Uterus (tissue), 4 donors: ENCODE results near the gene KISS1. TPM values are rescaled to one million over a fixed set of nuclear protein-coding genes. Genes with fewer than 3 reads are reported as not detected.

ENCODE experiments used
- DNase-seq, 2 donors: peaks; one replicate each; pipeline ENCODE4 v3.0.0-alpha.2; 2019 to 2020
- H3K27ac ChIP-seq, 2 donors: fragments of 200-600 bp; sonication (generic); 1 replicate in 1 of 2; 2 replicates in 1 of 2; pipeline ENCODE4 v1.5.1; 2016 to 2018
- H3K27me3 ChIP-seq, 2 donors: fragments of 200-600 bp; sonication (generic); one replicate each; pipeline ENCODE4 v1.5.1; 2018 to 2019; ENCODE audit warnings: control low read depth in 1 of 2
- H3K36me3 ChIP-seq, 2 donors: fragments of 200-600 bp; sonication (generic); one replicate each; pipeline ENCODE4 v1.5.1; 2019; ENCODE audit warnings: control low read depth in 1 of 2
- H3K4me1 ChIP-seq, 2 donors: fragments of 200-600 bp; sonication (generic); one replicate each; pipeline ENCODE4 v1.5.1; 2018 to 2019; ENCODE audit warnings: control low read depth in 1 of 2
- H3K4me3 ChIP-seq, 2 donors: fragments of 200-600 bp; sonication (generic); 1 replicate in 1 of 2; 2 replicates in 1 of 2; pipeline ENCODE4 v1.5.1; 2018 to 2019; ENCODE audit warnings: mild to moderate bottlenecking in 1 of 2
- H3K9me3 ChIP-seq, 2 donors: fragments of 200-600 bp; sonication (generic); one replicate each; pipeline ENCODE4 v1.5.1; 2019; ENCODE audit warnings: control low read depth in 1 of 2
- POLR2A ChIP-seq, 2 donors: fragments of 450-650 bp; IDR thresholded peaks; one replicate each; pipeline ENCODE4 v1.6.1; 2016; ENCODE audit warnings: antibody characterized with exemption in 2 of 2, mild to moderate bottlenecking in 1 of 2, moderate library complexity in 1 of 2
- intact Hi-C: fragments of 100-400 bp; cut with DNase I; formaldehyde crosslinking; loops from one replicate; pipeline ENCODE4 v1.15.1; 2023; ENCODE audit warnings: low total_unique reads
- total RNA-seq, 4 donors: library from RNA; depleted of rRNA in 3 of 4; stranded (reverse); fragments of >200 nt in 3 of 4; gene quantifications; one replicate each; pipeline versions ENCODE4 v1.1.0 to v1.2.4, GENCODE V29; 2014 to 2023
- TF ChIP-seq, protein P1 (sequence below), 4 experiments: fragments of 200-600 bp in 2 of 4; fragments of 450-650 bp in 2 of 4; sonication (generic) in 2 of 4; IDR thresholded peaks; one replicate each; pipeline ENCODE4 v1.5.1; 2016 to 2019; ENCODE audit warnings: antibody characterized with exemption in 4 of 4, mild to moderate bottlenecking in 2 of 4, moderate library complexity in 1 of 4
- donor health status: DM: yes; HTN: yes; CAD: no.

KISS1 gene
- total RNA-seq, 4 donors from 2014 or later: not detected

DNA sequence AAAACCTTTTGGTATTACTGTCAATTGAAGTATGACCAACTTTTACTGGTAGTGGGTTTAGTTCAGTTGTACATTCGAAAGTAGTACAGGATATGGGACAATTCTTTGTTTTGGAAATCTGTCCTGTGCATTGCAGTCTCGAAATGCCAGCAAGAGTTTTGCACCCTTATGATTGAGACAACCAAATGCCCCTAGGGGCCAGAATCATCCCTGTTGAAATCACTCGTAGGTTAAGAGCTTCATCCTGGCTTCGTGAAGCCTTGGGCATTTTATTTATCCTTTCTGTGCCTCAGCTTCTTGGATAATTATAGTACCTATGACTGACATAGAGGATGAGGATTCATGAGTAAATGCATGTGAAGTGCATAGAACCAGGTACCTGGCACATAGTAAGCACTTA, 19.9 kb upstream of the KISS1 start:
- Histone ChIP-seq H3K9me3 (no peaks in the 10 kb centered on the region), H3K36me3 (no peaks in the 10 kb centered on the region), H3K27me3 (no peaks in the 10 kb centered on the region), H3K4me3 (no peak overlapping the region), H3K4me1 (no peaks in the 10 kb centered on the region), H3K27ac (no peak overlapping the region)
- TF ChIP-seq POLR2A (IDR thresholded peaks at IDR 0.05): no peak
- TF ChIP-seq, protein P1, sequence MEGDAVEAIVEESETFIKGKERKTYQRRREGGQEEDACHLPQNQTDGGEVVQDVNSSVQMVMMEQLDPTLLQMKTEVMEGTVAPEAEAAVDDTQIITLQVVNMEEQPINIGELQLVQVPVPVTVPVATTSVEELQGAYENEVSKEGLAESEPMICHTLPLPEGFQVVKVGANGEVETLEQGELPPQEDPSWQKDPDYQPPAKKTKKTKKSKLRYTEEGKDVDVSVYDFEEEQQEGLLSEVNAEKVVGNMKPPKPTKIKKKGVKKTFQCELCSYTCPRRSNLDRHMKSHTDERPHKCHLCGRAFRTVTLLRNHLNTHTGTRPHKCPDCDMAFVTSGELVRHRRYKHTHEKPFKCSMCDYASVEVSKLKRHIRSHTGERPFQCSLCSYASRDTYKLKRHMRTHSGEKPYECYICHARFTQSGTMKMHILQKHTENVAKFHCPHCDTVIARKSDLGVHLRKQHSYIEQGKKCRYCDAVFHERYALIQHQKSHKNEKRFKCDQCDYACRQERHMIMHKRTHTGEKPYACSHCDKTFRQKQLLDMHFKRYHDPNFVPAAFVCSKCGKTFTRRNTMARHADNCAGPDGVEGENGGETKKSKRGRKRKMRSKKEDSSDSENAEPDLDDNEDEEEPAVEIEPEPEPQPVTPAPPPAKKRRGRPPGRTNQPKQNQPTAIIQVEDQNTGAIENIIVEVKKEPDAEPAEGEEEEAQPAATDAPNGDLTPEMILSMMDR (IDR thresholded peaks at IDR 0.05): no peak
- no peak for DNase-seq
- intact Hi-C loops: no loop called here

DNA sequence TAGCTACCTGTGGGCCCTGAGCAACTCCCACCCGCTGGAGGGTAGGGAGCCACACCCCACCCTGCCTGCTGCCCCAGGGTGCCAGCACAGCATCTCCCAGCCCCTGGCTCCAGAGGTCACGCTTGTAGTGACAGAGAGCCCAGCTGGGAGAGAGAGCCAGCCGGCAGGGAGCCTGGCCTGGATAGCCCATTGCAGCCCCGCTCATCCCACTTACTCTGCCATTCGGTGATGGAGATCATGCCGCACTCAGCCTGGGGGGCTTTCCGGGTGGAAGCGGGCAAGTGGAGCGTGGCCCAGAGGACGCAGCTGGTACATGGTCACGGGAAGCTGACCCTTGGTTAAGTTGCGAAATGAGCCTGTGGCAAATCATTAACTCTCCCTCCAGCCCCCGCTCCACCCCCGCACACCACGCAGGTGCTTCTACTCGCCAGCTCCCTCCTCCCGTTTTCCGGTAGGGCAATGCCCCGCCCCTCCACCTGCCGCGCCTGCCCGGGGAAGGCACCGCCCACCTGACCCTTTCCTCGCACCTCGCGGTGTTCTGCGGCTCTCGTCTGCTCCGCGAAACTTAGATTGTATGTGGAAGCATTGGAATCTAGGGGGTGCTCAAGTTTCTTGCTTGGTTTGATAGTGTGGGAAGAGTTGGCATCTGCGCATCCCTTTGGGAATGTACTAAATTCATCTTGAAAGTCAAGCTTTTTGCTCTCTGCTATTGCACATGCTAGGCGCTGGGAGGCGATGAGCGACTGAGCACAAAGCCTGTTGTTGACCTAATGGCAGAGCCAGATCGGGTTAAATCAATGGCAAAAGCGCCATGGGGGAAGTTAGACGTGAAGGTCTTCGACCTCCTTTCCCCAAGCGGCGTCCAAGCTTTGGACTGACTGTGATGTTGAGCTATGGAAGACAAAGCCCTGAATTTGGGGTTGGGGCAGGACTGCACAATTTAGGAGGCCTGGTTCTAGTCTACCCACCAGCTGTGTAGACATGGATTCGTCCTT, 17.7 kb upstream of the KISS1 start, which contains the start of gene GOLT1A:
TSS of gene GOLT1A (minus strand) at position 321 of the 995 bp plus-strand sequence. CDS start at position 239, 82 bp downstream.
- no peaks in the 10 kb centered on the region for H3K9me3 ChIP-seq
- TF ChIP-seq POLR2A (IDR thresholded peaks at IDR 0.05): no peak
- TF ChIP-seq, protein P1 (IDR thresholded peaks at IDR 0.05): peak; percentile 50 to 73 (median 60)
- peak; percentile 51 to 61 for DNase-seq
- H3K36me3 ChIP-seq: no peaks in the 10 kb centered on the region
- intact Hi-C loops: no loop called here
- no peak within 1 kb of the TSS for H3K4me3 ChIP-seq
- no peak within 1 kb of the TSS for H3K27ac ChIP-seq
- H3K27me3 ChIP-seq: no peaks in the 10 kb centered on the region
- no peaks in the 10 kb centered on the region for H3K4me1 ChIP-seq

DNA sequence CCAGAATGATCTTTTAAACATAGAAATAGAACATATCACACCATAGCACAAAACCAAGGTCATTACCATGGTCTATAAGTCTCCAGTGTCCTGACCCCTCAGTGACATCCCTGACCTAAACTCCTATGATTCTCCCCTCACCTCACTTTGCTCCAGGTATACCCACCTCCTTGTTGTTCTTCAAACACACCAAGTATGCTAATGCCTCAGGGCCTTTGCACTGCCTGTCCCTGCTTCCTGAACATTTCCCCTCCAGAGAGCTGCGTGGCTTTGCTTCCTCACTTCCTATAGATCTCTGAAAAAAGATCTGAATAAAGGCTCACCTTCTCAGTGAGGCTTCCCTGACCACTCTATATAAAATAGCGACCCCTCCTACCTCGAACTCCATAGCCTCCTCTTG, 16.4 kb upstream of the KISS1 start:
- intact Hi-C loops: no loop called here
- H3K36me3 ChIP-seq: no peaks in the 10 kb centered on the region
- no peak for TF ChIP-seq POLR2A (IDR thresholded peaks at IDR 0.05)
- TF ChIP-seq, protein P1 (IDR thresholded peaks at IDR 0.05): no peak
- DNase-seq: no peak
- H3K4me3 ChIP-seq: no peak overlapping the region
- no peaks in the 10 kb centered on the region for H3K4me1 ChIP-seq
- H3K9me3 ChIP-seq: no peaks in the 10 kb centered on the region
- no peaks in the 10 kb centered on the region for H3K27me3 ChIP-seq
- no peak overlapping the region for H3K27ac ChIP-seq

DNA sequence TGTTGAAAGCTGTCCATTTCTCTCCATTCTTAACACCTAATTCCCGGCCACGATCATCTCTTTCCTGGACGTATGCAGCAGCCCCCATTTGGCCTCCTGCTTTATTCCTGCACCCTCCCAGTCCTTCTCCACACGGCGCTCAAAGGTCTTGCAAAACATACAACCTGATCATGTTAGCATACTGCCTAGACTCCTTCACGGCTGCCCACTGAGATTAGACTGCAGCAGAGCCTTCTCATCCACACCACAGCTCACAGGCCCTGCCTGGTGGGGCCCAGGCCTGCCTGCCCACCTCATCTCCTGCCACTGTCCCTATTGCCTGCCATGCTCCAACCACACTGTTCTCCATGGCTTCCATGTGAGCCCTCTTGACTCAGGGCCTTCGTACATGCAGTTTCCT, 14.8 kb upstream of the KISS1 start:
- no peak overlapping the region for H3K4me3 ChIP-seq
- intact Hi-C loops: no loop called here
- H3K9me3 ChIP-seq: no peaks in the 10 kb centered on the region
- H3K27me3 ChIP-seq: no peaks in the 10 kb centered on the region
- H3K4me1 ChIP-seq: peaks cover 3% of the 10 kb centered on the region in 2 donors
- TF ChIP-seq, protein P1 (IDR thresholded peaks at IDR 0.05): no peak
- TF ChIP-seq POLR2A (IDR thresholded peaks at IDR 0.05): no peak
- no peak overlapping the region for H3K27ac ChIP-seq
- no peaks in the 10 kb centered on the region for H3K36me3 ChIP-seq
- no peak for DNase-seq

DNA sequence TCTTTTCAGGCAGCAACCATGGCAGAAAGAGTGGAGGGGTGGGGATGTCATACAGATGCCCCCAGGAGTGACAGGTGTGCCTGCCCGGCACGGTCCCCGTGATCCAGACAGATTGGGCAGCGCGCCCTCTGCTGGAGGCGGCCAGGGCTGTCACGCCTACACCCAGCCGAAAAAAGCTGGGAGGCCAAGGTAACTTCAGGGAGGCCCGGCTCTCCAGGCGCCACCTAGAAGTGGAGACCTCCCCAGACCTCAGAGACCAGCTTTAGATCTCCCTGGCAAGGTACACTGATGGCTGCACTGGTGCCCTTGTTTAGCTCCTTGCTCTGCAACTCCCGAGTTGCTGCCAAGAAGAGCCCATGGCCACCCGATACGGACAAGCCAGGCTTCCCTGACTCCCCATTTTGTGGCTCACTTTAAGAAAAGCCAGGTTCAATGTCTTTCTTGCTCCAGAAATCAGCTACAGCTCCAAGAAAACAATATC, 10.9 kb upstream of the KISS1 start:
- Histone ChIP-seq H3K4me1 (peaks cover 3% of the 10 kb centered on the region in 2 donors), H3K27ac (no peak overlapping the region), H3K9me3 (no peaks in the 10 kb centered on the region), H3K4me3 (no peak overlapping the region), H3K27me3 (no peaks in the 10 kb centered on the region), H3K36me3 (no peaks in the 10 kb centered on the region)
- intact Hi-C loops: no loop called here
- peak; percentile 64 to 70 for DNase-seq
- no peak for TF ChIP-seq POLR2A (IDR thresholded peaks at IDR 0.05)
- TF ChIP-seq, protein P1 (IDR thresholded peaks at IDR 0.05): peak; percentile 78 to 90 (median 85)
